Measurements from ENCODE around the gene STEAP1B. TPM values are rescaled to one million over a fixed set of nuclear protein-coding genes. Genes with fewer than 3 reads are reported as not detected.
"Not testable (repeated sequence)": the region's sequence is repeated elsewhere in the genome, so short reads cannot be mapped to it uniquely, and the experiment has no call there.

STEAP1B gene
- total RNA-seq, 2 experiments from 2014 or later = 0.69 to 2.1 TPM

GRCh38 chr7:22506316-22507020, 6.5 kb upstream of the STEAP1B start:
- DNase-seq (ENCODE audit: low spot score); H3K79me2 ChIP-seq (ENCODE audit: insufficient read depth, low read depth, low read length); H3K9me2 ChIP-seq (ENCODE audit: insufficient read depth, low read length); H2AFZ ChIP-seq (ENCODE audit: low read length); CTCF ChIA-PET (ENCODE audit: unreplicated experiment); H3K36me3 ChIP-seq (ENCODE audit: insufficient read depth, low read length); H4K20me1 ChIP-seq (ENCODE audit: insufficient read depth, low read length); H3K4me3 ChIP-seq (ENCODE audit: low read depth, low read length, poor library complexity, severe bottlenecking); POLR2A ChIA-PET; H3K9me3 ChIP-seq (ENCODE audit: low read length); BruUV-seq (replicated peaks); intact Hi-C loops (cut with micrococcal nuclease; ENCODE audit: unreplicated experiment); H3K4me1 ChIP-seq (ENCODE audit: insufficient read depth, low read length, poor library complexity, severe bottlenecking); H3K4me2 ChIP-seq (ENCODE audit: low read length); H3K27ac ChIP-seq (ENCODE audit: low read depth, low read length, poor library complexity, severe bottlenecking): not testable (repeated sequence)

- H3K4me3 ChIP-seq (ENCODE audit: low read depth, low read length, poor library complexity, severe bottlenecking); intact Hi-C loops (cut with micrococcal nuclease; ENCODE audit: unreplicated experiment); H3K36me3 ChIP-seq (ENCODE audit: insufficient read depth, low read length); BruUV-seq (replicated peaks); DNase-seq (ENCODE audit: low spot score); H2AFZ ChIP-seq (ENCODE audit: low read length); H3K27ac ChIP-seq (ENCODE audit: low read depth, low read length, poor library complexity, severe bottlenecking); H3K79me2 ChIP-seq (ENCODE audit: insufficient read depth, low read depth, low read length); H4K20me1 ChIP-seq (ENCODE audit: insufficient read depth, low read length); H3K4me2 ChIP-seq (ENCODE audit: low read length); H3K9me2 ChIP-seq (ENCODE audit: insufficient read depth, low read length); H3K4me1 ChIP-seq (ENCODE audit: insufficient read depth, low read length, poor library complexity, severe bottlenecking); POLR2A ChIA-PET; CTCF ChIA-PET (ENCODE audit: unreplicated experiment); H3K9me3 ChIP-seq (ENCODE audit: low read length): not testable (repeated sequence)
- TF ChIP-seq CTCF (conservative IDR thresholded peaks at IDR 0.05; ENCODE audit: low read length) = peak; percentile 69
These were observed 4.5 kb upstream of the STEAP1B start for GRCh38 chr7:22504519-22504918.

- CTCF ChIA-PET (ENCODE audit: unreplicated experiment); POLR2A ChIA-PET: not testable (repeated sequence)
These were observed 2.1 kb upstream of the STEAP1B start for GRCh38 chr7:22502104-22502503.

GRCh38 chr7:22501336-22501735, 1.3 kb upstream of the STEAP1B start:
- intact Hi-C loops (cut with micrococcal nuclease; ENCODE audit: unreplicated experiment); CTCF ChIA-PET (ENCODE audit: unreplicated experiment); H3K9me3 ChIP-seq (ENCODE audit: low read length); H3K9me2 ChIP-seq (ENCODE audit: insufficient read depth, low read length); H3K27ac ChIP-seq (ENCODE audit: low read depth, low read length, poor library complexity, severe bottlenecking); H2AFZ ChIP-seq (ENCODE audit: low read length); H4K20me1 ChIP-seq (ENCODE audit: insufficient read depth, low read length); H3K4me1 ChIP-seq (ENCODE audit: insufficient read depth, low read length, poor library complexity, severe bottlenecking); H3K4me2 ChIP-seq (ENCODE audit: low read length); H3K36me3 ChIP-seq (ENCODE audit: insufficient read depth, low read length); POLR2A ChIA-PET; BruUV-seq (replicated peaks); H3K79me2 ChIP-seq (ENCODE audit: insufficient read depth, low read depth, low read length); H3K4me3 ChIP-seq (ENCODE audit: low read depth, low read length, poor library complexity, severe bottlenecking): not testable (repeated sequence)
- DNase-seq (ENCODE audit: low spot score) = peak; percentile 64
- peak; percentile 66 for TF ChIP-seq CTCF (conservative IDR thresholded peaks at IDR 0.05; ENCODE audit: low read length)

More at GRCh38 chr7:22502104-22502503, 2.1 kb upstream of the STEAP1B start:
- intact Hi-C loops (cut with micrococcal nuclease; ENCODE audit: unreplicated experiment); BruUV-seq (replicated peaks); DNase-seq (ENCODE audit: low spot score); H3K27ac ChIP-seq (ENCODE audit: low read depth, low read length, poor library complexity, severe bottlenecking); H3K4me3 ChIP-seq (ENCODE audit: low read depth, low read length, poor library complexity, severe bottlenecking); H4K20me1 ChIP-seq (ENCODE audit: insufficient read depth, low read length); H3K9me2 ChIP-seq (ENCODE audit: insufficient read depth, low read length); H2AFZ ChIP-seq (ENCODE audit: low read length); H3K9me3 ChIP-seq (ENCODE audit: low read length); H3K4me1 ChIP-seq (ENCODE audit: insufficient read depth, low read length, poor library complexity, severe bottlenecking); H3K36me3 ChIP-seq (ENCODE audit: insufficient read depth, low read length); H3K4me2 ChIP-seq (ENCODE audit: low read length); H3K79me2 ChIP-seq (ENCODE audit: insufficient read depth, low read depth, low read length): not testable (repeated sequence)
